ENCODE data around the gene LHFPL5.

LHFPL5 gene

GRCh38 chr6:35790683-35791082, 14.5 kb upstream of the LHFPL5 start:
- no peak for DNase-seq (ENCODE audit: low read depth in 1 of 2, low spot score in 1 of 2)

DNA sequence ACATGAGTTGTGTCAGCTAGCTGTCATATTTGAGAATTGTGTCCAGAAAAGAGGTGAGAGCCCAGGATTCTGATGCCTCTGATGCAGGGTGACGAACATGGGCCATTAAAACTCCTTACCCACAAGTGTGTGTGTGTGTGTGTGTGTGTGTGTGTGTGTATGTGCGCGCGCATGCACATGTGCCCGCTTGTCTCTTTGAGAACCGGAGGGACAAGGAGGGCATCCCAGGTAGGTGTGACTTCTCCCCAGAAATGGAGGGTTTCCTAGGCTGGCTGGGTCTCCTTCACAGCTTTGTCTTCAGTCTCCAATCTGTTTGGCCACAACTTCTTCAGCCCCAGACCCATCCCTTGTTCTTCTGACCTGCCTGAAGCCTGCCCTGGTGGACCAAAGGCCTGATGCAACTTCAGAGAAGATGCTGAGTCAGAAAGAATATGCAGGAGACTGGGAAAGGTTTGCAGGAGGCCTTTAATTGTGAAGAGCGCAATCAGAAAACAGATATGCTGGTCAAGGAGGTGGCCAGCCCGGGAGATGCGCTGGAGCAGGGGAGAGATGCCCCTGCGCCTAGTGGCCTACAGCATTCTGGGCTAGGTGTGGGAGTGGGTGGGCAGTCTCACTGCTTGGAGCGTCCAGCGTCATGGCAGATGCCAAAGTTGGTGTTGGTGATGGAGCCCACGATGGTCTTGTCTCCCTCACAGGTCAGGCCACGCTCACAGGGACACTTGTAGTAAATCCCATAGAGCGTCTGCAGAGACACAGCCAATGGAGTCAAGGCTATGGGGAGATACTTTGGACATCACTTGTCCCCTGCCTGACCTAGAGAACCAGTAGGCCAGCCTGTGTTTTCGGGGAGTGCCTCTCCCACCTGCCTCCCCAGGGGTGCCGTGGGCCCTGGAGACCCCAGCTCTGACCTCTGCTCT, 10.4 kb upstream of the LHFPL5 start:
- DNase-seq (ENCODE audit: low read depth in 1 of 2, low spot score in 1 of 2), result no peak

DNA sequence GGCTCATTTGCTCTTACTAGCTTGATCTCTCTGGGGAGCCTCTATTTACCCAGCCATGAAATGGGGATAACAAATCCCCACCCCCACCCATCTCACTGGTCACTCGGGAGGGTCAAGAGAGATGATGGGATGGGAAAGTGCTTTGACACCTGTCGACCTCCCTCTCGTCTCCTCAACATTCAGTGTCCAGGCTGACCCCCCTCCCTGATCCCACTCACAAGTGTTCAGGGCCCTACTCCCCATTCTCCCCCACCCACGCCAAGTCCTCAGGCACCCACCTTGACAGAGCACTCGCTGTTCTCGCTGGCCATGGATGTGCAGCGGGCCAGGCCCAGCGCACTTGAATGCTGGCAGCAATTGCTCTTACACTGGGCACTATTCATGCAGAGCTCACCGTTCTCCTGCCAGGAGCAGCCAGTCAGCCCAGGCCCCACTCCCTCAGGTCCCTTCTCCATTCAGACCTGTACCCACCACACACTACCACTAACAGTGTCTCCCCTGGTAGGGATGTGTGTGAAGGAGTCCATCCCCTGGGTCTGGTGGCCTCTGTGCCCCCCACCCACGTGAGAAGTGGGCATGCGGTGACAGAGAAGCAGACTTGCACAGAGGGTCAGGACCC, 9.6 kb upstream of the LHFPL5 start:
- DNase-seq (ENCODE audit: low read depth in 1 of 2, low spot score in 1 of 2), result no peak

DNA sequence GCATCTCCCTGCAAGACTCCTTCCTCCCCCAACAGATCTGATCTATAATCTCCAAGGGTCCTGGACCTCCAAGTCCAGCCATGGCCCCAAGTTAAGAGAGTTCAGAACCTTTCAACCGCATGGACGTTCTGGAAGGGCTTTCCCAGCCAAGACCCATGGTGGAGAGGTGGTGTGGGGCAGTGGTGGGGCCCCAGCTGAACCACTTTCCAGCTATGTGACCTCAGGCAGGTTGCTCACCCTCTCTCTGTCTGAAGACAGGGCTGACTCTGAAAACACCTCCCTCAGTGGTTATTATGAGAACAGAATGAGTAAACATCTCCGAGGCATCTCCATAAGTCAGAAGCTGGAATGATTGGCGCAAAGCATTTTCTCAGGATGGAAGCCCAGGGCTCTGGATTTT, 8.9 kb upstream of the LHFPL5 start:
- no peak for DNase-seq (ENCODE audit: low read depth in 1 of 2, low spot score in 1 of 2)

GRCh38 chr6:35797837-35798526, 7.2 kb upstream of the LHFPL5 start:
- DNase-seq (ENCODE audit: low read depth in 1 of 2, low spot score in 1 of 2), result no peak

DNA sequence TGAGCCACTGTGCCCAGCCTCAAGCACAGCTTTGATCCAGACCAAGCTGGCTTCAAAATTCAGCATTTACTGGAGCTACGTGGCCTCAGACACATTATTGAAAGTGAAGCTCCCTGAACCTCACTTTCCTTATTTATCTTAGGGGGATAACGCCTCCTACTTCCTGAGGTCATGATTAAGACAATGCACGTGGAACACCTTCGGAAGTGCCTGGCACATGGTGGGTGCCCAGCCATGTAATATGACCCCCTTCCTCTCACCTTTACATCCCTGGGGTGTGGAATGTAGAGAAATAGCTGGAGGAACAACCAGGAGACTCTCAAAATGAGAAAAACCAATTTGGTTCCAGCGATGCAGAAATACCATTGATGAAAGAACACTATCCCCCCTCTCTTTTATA, 6.4 kb upstream of the LHFPL5 start:
- DNase-seq (ENCODE audit: low read depth in 1 of 2, low spot score in 1 of 2), result no peak

DNA sequence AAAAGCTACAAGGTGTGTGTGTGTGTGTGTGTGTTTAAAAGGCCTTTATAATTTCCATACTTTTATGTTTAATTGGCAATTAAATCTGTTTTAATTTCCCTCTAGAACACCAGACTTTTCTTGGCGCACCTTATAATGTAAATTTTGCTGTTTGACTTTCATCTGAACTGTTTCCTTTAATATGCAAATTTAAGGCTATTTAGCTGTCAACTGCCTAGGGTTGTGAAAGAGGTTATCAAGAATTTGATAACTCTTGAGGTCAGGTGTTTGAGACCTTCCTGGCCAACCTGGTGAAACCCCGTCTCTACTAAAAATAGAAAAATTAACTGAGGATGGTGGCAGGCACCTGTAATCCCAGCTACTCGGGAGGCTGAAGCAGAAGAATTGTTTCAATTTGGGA, 4.0 kb upstream of the LHFPL5 start:
- no peak for DNase-seq (ENCODE audit: low read depth in 1 of 2, low spot score in 1 of 2)

DNA sequence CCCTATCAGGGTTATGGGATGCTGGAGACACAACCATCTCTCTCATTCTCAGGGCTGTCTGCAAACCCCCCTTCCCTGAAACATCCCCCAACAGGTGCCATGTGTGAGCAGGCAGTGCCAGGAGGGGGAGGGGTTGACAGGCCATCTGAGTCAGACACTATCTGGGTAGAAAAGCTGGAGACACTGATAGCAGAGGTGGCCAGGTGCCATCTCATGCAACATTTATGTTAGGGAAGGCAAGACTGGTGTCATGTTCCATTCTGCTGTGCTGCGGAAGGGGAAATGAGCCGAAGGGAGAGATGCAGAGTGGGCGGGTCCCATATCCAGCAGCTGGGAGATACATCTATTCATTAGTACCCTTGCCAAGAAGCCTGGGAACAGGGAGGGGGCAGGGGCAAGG, 3.5 kb downstream of the LHFPL5 start:
- no peak for DNase-seq (ENCODE audit: low read depth in 1 of 2, low spot score in 1 of 2)

GRCh38 chr6:35809809-35810208, 4.7 kb downstream of the LHFPL5 start:
- no peak for DNase-seq (ENCODE audit: low read depth in 1 of 2, low spot score in 1 of 2)

DNA sequence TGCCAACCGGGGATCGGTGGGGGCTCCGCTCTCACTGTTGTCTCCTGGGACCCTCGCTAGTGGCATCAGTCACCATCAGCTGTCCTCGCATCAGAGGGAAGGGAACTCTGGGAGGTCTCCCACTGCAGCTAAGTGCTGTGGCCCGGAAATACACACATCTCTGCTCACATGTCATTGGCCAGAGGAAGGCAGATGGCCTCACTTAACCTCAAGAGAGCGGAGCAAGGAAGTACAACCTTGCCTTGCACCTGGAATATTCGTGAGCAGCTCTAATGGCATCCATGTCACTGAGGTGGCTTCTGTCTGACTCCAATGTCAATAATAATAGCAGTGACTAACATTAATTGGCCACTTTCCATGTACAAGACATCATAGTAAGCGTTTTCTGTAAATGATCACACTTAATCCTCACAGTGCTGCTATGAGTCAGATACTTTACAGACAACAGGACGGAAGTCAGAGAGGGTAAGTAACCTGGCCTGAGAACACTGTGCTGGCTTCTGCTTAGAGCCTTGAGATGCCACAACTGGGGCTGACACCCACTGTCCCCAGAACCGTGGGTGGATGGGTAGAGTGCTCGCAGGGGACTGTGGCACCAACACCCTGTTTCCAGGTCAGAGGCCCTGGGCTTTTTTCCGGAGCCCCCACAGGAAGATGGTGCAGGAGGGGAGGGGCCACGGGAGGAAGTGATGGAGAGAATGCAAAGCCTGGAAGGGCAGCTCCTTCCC, 6.0 kb downstream of the LHFPL5 start:
- DNase-seq (ENCODE audit: low read depth in 1 of 2, low spot score in 1 of 2), result no peak

DNA sequence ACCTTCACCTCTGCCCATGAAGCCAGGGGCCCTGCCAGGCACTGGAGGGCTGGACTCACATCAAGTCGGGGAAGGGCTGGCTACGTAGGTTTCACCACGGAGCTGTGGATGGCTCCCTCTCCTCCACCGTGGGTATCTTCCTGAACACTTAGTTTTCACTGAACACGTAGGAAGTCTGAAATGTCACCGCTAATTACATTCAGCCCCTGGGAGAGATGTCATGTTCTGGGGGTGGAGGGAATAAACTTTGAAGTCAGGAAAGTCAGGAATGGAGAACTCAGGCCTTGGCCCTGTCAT, 6.5 kb downstream of the LHFPL5 start:
- no peak for DNase-seq (ENCODE audit: low read depth in 1 of 2, low spot score in 1 of 2)

- DNase-seq (ENCODE audit: low read depth in 1 of 2, low spot score in 1 of 2), result no peak
Observed at GRCh38 chr6:35817515-35817914, 12.4 kb downstream of the LHFPL5 start.

DNA sequence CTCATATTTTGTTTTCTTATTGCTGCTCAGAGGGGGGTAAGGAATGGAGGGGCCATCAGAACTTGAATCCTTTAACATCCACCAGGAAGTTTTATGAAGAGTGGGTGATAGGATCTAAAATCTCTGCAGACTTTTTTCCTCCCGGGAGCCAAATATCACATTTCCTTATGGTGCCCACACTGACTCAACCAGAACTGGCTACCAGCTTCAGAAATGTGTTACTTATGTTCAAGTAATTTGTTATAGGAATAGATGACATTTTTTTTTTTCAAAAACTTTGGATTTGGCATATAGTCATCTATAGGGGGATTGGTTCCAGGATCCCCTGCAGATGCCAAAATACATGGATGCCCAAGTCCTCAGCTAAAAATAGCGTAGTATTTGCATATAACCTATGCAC, 18.4 kb downstream of the LHFPL5 start:
- DNase-seq (ENCODE audit: low read depth in 1 of 2, low spot score in 1 of 2), result no peak

DNA sequence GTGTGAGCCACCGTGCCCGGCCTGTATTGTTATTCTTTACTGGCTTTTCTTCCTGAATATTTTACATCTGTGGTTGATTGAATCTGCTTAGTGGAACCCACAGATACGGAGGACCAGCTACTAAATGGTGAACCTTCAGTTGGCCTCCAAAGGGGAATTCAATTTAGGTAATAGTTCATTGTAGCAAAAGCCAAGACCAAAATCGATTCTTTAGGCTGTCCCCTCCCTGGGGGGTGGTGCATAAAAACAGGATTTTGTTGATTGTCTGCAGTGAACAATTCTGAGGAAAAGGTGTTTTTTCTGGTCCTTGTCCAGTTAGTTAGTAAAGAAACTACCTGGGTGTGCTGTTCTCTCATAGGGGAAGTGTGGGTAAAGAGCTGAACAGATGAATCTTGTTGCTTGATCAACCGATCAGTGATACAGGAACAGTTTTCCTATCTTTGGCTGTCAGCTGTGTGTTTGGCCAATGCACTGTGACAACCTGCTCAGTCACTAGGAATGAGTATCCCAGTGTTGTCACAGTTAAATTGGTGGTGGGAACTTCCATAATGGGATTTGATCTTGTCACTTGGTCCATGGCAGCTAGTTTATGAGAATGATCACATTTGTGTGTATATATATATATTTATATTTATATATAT, 19.5 kb downstream of the LHFPL5 start:
- no peak for DNase-seq (ENCODE audit: low read depth in 1 of 2, low spot score in 1 of 2)

GRCh38 chr6:35829306-35829705, 24.2 kb downstream of the LHFPL5 start:
- no peak for DNase-seq (ENCODE audit: low read depth in 1 of 2, low spot score in 1 of 2)

- DNase-seq (ENCODE audit: low read depth in 1 of 2, low spot score in 1 of 2), result no peak
Observed at GRCh38 chr6:35831257-35832007, 26.3 kb downstream of the LHFPL5 start.

DNA sequence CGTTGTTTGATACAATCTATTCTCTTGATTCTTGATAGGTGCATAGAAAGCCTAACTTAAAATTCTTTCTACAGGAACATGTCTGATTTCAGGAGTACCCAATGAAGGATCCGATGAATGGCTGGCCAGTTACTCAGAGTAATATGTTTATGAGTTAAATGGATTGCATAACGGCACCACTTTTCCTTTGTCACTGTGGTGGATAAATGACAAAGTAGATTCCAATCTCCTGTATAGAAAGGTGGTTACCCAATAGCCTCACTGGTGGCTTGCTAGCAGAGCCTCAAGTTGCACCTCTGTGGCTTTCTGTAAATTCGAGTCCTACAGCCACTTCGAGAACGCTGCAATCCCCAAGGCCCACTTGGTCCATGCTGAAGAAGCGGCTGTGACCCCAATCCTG, 28.4 kb downstream of the LHFPL5 start:
- DNase-seq (ENCODE audit: low read depth in 1 of 2, low spot score in 1 of 2), result no peak

DNA sequence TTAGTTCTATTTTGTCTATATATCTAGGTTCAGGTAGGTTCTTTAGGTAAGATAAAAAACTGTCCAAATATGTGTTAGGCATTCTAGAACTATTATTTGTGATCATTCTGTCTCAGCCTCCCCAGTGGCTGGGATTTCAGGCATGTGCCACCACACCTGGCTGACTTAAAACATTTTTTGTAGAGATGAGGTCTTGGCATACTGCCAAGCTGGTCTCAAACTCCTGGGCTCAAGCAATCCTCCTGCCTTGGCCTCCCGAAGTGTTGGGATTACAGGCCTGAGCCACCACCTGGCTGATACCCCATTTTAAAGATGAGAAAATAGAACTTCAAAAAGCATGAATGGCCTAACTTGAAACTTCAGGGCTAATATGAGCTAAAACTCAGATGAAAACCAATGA, 33.9 kb downstream of the LHFPL5 start:
- no peak for DNase-seq (ENCODE audit: low read depth in 1 of 2, low spot score in 1 of 2)

DNA sequence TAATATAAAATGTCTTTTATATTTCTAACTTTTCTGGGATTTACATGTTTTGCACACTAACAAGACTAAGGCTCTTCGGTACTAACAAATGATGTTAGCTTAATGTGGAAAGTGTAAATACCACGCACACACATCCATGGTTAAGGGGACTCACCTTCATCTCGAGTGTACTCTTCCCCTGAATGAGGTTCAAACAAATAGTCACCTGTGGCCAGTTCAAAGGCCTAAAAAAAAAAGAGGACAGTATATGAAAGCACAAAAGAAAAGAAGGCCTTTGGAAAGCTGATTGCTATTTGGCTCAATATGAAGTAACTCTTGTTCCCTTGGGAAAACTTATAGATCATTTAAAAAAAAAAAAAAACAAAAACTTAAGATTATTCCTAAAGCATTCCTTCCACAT, 37.2 kb downstream of the LHFPL5 start:
- DNase-seq (ENCODE audit: low read depth in 1 of 2, low spot score in 1 of 2), result no peak

GRCh38 chr6:35844290-35844689, 39.1 kb downstream of the LHFPL5 start:
- no peak for DNase-seq (ENCODE audit: low read depth in 1 of 2, low spot score in 1 of 2)

DNA sequence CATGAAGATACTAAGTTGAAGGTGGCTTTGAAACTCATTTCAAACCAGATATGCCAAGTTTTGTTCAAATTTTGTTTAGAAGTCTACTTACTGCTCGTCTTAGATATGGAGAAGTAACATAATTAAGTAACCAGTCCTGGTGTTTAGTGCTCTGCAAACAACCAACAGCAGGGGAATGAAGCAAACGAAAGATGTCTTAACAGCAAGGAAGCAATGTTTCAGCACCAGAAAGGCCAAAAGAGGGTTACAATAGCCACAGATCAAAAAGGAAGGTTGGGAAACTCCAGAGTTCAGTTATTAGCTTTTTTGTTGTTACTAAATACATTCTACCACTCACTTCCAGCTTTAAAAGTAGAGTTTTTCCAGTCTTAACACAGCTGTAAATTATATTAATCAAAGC, 45.1 kb downstream of the LHFPL5 start:
- DNase-seq (ENCODE audit: low read depth in 1 of 2, low spot score in 1 of 2), result no peak
